GM19351 (cell line): ENCODE data around the gene NAT8L.

Experiments
- ATAC-seq: cut with Tn5 transposase; IDR thresholded peaks from one replicate; pipeline ENCODE4 v1.9.1; 2021; ENCODE audit warnings: mild to moderate bottlenecking, moderate library complexity; ENCODE audit not compliant: unreplicated experiment

Gene NAT8L

DNA sequence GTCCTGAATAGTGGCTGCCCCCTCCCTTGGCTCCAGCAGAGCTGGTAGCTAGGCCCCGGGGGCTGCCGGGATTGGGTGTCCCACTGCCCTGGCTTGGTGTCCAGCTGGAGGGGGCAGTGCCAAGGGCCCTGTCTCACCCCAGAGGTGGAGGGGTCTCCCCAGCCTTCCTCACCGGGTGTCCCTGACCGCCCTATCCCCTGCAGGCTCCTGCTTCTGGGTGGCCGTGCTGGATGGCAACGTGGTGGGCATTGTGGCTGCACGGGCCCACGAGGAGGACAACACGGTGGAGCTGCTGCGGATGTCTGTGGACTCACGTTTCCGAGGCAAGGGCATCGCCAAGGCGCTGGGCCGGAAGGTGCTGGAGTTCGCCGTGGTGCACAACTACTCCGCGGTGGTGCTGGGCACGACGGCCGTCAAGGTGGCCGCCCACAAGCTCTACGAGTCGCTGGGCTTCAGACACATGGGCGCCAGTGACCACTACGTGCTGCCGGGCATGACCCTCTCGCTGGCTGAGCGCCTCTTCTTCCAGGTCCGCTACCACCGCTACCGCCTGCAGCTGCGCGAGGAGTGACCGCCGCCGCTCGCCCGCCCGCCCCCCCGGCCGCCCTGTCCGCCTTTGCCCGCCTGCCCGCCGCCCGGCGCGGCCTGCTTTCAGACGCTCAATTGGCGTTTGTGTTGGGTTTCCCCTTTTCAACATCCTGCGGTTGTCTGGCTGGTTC lies 4.6 kb downstream of the NAT8L start:
- ATAC-seq: no peak

DNA sequence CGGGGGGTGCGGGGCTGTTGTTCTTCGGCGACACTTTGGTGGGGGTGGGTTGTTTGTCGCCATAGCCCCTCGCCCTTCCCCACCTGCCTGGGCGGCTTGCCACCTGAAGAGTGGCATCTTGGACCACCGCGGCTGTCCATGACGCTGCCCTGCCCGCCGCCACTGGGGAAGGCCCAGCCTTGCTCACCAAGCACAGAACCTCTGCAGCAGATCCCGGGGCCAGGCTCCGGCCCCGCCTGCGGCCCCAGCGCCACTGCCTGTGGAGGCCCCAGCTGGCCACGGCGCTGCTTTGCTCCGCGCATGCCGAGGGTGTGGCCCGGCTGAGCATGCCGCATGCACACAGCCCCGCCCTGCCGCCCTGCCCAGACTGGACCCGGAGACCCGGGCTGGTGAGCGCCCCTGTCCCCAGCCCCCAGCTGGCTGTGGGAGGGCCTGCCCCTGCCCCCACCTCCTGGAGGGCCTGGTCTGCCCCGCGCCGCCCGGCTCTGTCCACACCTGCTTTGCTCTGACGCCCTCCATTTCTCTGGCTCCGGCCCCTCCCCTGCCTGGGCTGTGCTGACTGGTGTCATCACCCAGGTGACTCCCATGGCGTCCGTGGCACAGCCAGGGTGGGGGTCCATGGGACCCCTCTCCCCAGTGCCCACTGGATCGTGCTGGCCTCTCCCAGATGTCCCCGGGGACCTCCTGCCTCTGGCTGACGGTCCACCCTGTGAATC lies 5.3 kb downstream of the NAT8L start:
- no peak for ATAC-seq

DNA sequence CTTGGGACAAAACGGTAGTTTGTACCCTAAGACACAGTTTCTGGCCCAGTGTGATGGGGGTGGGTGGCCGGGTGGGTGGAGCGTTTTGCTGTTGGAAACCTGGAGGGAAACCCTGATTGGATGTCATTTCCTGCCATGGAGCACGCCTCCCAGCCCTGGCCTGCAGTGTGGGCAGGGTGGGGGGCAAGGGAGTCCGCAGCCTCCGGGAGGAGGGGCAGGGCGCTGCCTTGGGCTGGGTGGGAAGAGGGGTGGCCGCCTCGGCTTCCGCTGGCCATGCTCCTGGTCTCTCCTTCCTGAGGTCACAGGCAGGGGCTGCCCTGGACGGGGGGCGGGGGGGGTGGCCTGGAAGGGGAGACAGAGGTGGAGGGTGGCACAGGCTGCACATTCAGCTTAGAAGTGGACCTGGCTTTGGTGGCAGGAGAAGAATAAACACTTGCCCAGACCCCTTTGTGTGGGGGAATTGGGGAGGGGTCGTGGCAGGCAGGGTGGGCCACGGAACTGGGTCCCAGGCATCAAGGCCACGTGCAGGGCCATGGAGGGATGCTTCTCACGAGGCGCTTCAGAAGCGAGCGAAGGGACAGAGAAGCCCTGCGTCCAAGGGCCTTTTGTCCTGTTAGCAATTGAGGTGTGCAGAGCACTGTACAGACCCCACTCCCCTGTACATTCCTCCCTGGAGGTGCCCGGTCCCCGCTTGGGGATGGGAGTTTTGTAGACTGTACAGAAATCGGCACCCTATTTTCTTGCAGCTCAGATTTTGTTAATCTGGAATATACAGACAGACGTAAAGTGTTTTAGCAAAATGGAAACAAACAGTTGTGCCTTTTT lies 6.2 kb downstream of the NAT8L start:
- ATAC-seq: no peak

DNA sequence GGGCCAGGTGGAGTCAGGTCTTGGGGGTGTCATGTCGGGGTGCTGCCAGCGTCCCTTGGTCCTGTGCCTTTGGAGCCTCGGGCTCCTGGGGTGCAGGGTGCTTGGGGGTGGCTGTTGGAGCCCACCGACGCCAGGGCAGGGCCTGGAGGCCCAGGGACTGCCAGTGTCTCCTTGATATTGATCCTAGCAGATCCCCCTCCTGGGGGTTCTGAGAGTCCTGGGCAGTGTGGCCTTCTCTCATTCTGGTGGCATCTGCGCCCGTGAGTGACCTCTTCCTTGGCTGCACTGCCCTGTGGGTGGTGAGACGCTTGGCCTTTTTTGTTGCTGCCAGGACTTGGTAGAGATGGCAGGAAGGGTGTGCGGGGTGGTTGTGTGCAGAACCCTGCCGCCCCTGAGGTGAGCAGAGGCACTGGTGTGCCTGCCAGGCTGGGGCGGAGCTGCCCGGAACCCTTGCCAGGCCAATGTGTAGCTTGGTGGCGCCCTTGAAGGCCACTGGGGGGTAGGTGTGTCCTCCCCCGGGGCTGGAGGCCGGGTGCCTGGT lies 7.0 kb downstream of the NAT8L start:
- no peak for ATAC-seq

DNA sequence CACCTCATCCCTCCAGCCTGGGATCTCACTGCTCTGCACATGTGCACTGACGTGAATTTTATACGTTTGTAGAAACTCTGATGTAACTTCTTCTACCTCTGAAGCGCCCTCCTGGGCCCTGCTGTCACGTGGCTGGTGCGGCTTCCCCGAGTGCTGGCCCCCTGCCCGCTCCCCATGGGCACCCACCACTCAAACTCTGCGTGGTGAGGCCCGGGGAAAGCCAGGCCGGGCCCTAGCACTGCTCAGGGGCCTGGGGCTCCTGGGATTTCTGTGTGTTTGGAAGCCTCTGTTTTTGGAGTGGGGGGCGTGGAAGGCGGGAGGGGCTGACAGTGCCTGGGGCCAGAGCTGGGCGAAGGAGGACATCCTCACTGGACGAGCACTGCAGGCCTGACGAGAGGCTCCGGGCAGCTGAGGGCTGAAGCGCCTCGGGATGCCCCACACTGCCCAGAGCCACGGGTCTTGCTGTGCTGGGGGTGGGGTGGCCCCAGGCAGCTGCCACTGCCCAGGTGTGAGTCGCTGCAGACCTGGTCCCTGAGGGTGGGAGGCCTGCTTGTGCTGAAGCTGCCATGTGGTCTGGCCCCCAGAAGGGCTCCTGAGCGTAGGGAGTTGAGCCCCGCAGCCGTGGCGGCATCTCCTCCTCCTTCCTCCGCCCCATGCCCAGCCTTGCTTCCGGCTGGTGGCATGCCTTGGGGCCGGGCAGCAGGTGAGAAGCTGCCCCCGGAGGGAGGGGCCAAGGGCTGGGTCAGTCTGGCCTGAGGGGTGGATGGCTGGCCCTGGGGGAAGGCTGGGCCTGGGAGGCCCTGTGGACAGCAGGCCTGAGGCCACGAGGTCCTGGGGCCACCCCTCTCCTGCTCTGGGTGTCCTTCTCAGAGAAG lies 7.7 kb downstream of the NAT8L start:
- ATAC-seq: no peak

DNA sequence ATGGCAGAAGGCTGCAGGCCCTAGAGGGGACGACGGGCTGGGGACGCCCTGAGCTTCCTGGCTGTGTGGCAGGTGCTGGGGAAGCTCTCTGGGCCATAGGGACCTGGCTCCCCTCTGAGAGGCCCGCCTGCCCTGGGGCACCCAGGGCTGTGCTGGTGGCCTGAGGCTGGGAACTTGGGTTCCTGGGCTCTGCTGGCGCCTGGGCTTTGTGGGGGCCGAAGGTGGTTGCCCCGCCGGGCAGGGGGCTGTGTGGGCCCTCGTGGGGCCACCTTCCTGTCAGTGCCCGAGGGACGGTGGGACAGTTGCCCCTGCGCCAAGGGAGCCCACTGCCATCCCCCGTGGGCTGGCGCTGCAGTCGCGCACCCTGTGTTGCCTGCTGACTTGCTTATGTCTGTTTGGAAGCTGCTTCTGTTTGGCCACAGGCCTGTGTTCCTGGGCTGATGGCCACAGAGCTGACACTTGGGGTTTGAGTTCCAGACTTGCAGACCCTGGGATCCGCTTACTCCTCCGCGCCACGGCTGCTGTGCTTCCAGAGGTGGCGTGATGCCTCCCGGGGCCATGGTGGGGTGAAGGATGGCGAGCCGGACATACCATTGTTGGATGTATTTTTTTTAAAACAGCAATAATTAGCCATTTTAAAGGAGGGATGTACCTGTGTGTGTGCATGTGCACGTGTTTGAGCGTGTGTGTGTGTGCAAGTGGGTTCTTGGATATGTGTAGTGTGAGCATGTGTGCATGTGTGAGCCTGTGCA lies 8.5 kb downstream of the NAT8L start:
- ATAC-seq: no peak

DNA sequence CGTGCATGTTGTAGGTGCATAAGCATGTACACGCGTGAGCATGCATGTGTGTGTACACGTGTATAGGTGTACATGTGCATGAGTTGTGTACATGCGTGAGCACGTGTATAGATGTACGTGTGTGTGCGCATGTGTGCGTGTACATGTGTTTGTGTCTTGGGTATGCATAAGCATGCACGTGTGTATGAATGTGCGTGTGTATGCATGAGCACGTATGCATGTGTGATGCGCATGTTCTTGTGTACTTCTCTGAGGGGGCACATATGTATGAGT lies 9.0 kb downstream of the NAT8L start:
- no peak for ATAC-seq

DNA sequence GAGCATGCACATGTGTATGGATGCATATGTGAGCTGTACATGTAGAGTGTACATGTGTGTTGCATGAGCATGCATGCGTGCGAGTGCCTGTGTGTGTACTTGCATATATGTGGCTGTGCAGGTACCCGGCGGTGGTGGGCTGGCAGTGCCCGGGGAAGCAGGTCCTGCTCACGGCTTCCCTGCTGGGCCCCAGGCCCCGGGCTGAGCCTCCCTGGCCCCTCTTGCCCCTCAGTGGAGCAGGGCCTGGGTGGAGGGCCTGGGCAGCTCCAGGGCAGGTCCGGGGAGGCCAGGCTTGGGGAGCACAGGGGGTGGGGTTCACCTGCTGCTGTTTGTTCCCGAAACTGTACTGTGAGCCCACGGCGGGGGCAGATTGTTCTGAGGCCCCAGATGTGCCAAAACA lies 9.4 kb downstream of the NAT8L start:
- ATAC-seq: no peak

DNA sequence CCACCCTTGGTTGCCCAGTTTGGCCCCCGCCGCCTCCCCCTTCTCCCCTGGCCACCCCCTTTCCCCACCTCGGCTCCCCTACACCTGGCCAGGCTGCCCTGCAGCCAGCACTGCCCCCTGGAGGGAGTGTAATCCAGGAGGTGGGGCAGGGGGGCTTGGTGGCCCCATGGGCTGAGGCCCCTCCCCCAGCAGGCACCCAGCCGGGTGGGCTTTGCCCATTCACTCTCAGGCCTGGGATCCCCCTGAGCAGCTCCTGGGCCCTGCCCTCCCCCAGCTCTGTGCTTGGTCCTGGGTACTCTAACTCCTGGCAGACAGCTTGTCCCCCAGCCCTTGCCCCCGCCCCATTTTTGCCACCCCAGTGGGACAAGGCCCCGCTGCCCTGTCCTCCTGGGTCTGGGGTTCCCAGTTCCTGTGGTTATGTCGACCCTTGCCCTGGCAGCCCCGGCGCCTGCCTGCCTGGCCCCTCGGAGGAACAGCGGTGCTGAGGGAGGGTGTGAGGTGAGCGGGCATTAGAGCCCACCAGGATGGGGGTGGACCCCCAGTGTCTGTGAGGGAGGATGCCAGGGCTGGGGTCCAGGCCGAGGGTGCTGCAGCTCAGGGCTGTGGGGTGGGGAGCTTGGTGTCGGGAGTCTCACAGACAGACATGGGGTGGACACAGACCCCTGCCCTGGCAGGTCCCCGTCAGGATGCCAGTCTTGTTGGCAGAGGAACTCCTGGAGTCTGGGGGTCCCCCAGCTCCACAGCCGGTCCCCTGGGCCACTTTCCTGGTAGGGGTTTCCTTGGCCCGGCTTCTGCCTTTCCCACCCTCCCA lies 10.2 kb downstream of the NAT8L start:
- ATAC-seq: no peak

DNA sequence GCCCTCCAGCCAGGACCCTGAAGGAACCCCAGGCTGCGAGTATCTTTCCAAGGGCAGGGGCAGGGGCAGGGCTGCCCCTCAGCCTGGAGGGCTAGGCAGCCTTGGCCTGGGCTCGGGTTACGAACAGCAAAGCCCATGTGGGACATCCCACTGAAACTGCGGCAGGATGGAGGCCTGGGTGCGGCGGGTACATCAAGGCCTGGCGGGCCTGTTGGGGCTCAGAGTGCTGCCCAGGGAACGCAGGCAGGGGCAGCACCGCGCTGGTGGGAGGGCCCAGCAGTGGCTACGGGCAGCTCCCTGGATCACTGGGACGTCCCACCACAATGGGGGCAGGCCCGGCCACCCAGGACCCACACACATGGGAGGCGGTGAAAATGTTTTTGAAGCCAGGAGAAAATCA lies 10.9 kb downstream of the NAT8L start:
- ATAC-seq: no peak

DNA sequence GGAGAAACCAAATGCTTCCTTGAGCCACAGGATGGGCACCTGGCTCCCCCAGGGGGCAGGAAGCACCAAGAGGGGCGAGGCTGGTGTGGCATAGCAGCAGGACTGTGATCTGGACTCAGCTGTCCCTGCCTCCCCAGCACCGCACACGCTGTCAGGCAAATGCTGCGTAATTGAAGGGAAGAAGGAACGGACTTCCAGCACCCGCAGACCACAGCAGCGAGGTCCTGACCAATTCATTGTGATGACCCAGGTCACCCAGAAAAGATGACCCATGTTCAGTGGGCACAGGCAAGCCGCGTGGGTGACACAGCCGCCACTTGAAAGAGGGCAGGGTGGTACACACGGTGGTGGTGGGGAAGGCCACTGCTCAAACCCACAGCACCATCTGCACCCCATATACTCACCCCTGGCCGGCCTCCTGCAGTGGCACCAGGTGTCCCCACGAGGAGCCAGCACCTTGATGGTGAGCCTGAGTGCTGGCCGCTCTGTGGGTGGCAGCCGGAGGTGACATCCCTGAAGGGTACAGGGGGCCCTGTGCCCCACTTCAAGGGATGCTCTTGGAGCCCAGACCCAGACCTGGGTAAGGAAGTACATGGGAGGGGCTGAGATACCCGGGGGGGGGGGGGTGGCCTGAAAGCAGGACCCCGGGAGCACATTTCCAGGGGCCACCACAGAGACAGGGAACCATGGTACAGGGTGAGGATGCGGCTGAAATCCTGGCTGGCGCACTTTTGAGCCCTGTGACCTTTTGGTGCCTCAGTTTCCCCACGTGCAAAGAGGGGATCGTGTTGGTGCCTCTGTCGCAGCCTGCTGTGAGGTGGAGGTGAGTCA lies 11.5 kb downstream of the NAT8L start:
- ATAC-seq: no peak

DNA sequence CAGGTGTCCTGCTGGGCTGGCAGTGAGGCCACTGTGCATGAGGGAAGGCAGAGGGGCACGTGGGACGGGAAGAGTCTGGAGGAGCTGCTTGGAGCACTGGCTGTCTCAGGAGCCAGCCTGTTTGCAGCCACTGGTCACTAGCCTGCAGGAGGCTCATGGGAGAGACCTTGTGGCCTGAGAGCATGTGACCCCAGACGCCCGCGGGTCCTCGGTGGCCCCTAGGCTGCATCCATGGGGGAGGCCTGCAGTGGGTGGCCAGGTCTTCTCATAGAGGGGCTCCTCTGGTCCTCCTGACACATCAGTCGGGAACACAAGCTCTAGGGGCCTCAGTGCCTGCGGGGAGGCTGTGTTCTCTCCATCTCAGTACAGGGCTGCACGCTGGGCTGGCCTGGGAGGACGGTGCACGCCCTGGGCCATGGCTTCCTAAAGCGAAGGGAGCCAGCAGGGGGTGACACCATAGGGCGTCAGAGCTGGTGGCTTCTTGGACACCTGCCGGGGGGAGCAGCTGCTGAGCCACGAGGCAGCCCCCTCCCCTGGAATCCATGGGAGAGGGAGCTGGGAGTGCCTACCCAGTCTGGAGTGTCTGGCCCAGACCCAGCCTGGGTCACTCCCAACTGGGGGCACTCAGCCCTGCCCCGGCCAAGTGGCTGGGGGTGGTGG lies 12.3 kb downstream of the NAT8L start:
- no peak for ATAC-seq

DNA sequence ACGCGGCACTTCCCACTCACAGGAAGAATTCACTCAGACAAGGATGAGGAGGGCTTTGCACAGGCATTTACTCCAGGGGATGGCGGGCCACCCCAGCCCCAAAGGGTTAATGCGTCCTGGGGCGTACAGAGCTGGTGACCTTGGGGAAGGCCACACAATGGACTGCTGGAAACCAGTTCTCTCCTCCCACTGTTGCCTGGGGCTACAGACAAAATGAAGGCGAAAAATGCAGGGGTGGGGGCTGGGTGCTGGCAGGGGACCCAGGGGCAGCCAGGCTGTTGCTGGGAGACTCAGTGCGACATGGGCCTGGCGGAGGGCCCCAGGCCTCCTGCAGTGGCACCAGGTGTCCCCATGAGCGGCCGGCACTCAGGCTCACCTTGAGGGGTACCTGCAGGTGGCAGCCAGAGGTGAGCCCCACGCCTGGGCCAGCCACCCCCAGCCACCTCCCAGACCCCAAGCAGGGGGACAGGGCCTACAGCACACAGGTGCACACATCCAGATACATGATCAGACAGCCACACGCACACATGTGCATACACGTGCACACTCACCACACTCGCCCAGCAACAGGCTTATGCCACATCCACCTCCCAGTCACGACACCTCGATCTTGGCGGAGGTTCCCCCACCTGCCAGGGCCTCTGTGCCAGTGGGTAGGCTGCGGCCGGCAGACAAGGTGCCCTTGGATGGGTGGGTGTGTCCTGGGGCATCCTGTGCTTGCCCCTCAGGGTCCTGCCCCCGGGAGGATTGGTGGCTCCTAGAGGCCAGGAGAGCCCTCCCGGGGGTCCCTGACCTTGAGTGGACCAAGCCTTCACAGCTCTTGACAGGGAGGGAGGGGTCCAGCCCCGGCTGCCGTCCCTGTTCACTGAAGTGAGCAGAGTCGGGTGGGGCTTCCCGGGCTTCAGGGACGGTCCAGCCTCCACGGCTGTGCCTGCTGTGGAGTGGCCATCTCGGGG lies 13.1 kb downstream of the NAT8L start:
- ATAC-seq: no peak

DNA sequence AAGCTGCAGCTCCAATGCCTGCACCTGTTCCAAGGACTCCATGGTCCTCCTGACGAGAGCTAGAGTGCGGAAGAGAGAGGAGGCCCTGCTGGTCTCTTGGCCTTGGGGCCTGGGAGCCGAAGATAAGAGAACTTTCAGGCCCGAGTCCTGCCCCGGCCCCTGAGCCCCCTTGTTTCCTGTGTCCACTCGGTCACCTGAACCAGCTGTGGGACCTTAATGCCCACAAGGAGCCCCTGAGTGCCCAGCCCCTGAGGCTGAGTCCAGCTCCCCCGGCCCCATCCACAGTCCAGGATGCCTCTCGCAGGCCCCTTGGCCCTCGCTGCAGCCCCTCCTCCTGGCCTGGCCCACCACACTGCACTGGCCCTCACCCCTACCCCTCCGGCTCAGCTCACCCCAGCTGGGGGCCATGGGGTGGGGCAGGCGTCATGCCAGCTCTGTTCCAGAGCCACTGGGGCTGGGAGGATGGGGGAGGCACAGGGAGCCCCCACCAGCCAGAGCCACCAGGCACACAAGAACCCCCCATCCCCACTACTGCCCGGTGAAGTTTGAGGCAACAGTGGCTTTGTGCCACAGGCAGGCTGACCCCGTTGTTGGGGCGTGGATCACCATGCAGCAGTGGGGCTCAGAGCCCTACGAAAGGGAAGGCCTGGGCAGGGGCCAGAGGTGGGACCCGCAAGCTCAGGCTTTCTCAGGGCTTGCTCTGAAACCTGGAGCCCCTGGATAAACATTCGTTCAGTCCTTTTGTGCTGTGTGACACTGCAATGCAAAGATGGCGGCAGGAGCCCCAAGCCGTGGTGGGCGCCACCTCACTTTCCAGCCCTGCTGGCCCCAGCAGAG lies 14.1 kb downstream of the NAT8L start:
- no peak for ATAC-seq

DNA sequence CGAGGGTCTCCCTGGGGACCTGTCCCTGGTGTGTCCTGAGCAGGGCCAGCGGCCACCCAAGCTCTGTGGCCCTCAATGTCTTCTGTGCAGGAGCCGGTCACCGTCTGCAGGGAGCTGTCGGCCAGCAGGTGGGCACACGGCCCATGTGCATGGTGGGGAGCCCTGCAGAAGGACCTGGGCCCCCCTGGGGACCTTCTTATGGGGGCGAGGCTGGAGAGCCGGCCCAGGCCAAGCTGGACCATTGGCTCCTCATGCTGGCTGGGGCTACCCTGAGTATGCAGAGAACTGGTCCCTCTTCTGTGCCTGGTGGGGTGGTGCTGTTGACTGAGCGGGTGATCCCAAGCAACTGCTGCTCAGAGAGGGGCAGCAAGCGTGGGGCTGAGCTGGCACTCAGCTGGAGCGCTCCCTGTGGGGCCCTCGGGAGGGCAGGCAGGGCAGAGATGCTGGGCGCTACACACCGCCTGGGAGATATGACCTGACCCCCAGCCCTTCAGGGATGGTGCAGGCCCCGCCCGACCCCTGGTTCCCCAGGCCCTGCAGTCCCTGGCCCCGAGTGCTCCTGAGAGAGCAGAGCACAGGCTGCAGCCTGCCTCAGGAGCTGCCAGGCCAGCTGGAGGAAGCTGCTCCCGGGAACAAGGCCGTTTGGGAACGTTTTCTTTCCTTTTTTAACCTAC lies 14.8 kb downstream of the NAT8L start:
- ATAC-seq: no peak
